Esophagus squamous epithelium (tissue), 4 donors: ENCODE data around the gene WHRN.
A peak's percentile ranks its signal among the peaks of the same experiment; 100 is the strongest.

Experiments
- POLR2A ChIP-seq, 4 donors: fragments of 450-650 bp; IDR thresholded peaks; one replicate each; pipeline ENCODE4 v1.6.1; 2017; ENCODE audit warnings: antibody characterized with exemption in 4 of 4, mild to moderate bottlenecking in 4 of 4, moderate library complexity in 3 of 4
- TF ChIP-seq, protein P1 (sequence below), 6 experiments: fragments of 450-650 bp in 4 of 6; fragments of 200-600 bp in 2 of 6; sonication (generic) in 2 of 6; IDR thresholded peaks; one replicate each; pipeline ENCODE4 v1.5.1; 2016 to 2019; ENCODE audit warnings: antibody characterized with exemption in 6 of 6, mild to moderate bottlenecking in 4 of 6, moderate library complexity in 4 of 6

GRCh38 chr9:114372921-114373448 lies 132.3 kb downstream of the WHRN start:
- TF ChIP-seq, protein P1, sequence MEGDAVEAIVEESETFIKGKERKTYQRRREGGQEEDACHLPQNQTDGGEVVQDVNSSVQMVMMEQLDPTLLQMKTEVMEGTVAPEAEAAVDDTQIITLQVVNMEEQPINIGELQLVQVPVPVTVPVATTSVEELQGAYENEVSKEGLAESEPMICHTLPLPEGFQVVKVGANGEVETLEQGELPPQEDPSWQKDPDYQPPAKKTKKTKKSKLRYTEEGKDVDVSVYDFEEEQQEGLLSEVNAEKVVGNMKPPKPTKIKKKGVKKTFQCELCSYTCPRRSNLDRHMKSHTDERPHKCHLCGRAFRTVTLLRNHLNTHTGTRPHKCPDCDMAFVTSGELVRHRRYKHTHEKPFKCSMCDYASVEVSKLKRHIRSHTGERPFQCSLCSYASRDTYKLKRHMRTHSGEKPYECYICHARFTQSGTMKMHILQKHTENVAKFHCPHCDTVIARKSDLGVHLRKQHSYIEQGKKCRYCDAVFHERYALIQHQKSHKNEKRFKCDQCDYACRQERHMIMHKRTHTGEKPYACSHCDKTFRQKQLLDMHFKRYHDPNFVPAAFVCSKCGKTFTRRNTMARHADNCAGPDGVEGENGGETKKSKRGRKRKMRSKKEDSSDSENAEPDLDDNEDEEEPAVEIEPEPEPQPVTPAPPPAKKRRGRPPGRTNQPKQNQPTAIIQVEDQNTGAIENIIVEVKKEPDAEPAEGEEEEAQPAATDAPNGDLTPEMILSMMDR (IDR thresholded peaks at IDR 0.05), result no peak
- peak in 1 of 4 donors; percentile 45 for TF ChIP-seq POLR2A (IDR thresholded peaks at IDR 0.05)
